CD4-positive, alpha-beta T cell treated with Interleukin-6 at 100 ng/mL for 8 hours (primary cell): ENCODE results near the gene POLDIP2.
"Not testable (repeated sequence)": the region's sequence is repeated elsewhere in the genome, so short reads cannot be mapped to it uniquely, and the experiment has no call there.

Experiments used
- DNase-seq: peaks from one replicate; pipeline ENCODE4 v3.0.0-alpha.2; 2020; ENCODE audit warnings: mixed read lengths, low spot score

The POLDIP2 gene

DNA sequence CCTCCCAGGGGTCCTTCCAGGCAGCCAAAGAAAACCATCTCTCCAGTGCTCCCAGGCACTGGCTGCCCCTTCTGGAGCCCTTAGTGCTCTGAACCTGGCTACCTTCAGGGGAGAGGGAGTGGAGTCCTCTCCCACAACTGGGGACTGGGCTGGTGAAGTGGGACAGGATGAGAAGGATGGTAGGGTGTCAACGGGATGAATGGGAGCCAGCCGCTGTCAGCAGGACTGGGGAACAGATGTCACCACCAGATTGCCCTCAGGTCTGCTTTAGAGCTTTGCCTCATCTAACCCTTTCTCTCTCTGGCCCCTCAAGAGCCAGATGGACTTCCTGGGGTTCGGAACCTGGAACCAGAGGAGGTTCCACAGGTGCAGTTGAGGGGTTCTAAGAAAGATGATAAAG lies 8.2 kb upstream of the POLDIP2 start:
- no peak for DNase-seq

DNA sequence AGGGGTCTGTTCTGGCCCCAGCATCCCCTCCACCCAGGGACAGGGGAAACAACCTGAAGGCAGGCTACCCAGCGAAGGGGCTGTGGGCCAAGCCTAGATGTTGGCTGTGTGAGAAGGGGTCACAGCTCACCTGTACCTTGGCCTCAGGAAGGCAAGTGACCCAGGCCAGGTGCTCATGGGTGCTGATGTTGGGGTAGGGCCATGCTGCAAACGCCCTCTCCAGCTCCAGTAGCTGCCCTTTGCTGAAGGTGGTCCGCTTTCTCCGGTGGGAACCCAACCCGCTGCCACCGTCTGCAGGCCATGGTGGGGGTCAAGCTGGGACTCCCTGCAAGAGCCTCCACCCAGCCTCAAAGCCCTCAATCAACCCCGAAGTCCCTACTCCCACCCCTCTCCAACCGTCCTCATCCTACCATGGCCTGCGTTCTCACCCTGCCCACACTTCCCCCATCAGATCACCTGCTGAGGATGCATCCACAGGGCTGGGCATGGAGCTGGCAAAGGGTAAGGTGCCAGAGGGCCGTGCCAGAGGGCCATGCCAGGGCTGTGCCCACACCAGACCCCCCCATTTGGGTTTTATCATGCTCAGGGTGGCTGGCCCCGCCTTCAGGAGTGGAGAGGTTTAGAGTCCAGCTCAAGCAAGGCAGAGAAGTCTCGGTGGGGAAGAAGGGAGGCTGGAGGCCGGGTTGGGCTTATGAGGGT lies 7.5 kb upstream of the POLDIP2 start, which contains the start of gene SEBOX:
Gene SEBOX, minus strand, starts transcription at position 535 of the 699 bp plus-strand sequence. Its CDS starts 48 bp downstream, at position 487.
- no peak for DNase-seq

DNA sequence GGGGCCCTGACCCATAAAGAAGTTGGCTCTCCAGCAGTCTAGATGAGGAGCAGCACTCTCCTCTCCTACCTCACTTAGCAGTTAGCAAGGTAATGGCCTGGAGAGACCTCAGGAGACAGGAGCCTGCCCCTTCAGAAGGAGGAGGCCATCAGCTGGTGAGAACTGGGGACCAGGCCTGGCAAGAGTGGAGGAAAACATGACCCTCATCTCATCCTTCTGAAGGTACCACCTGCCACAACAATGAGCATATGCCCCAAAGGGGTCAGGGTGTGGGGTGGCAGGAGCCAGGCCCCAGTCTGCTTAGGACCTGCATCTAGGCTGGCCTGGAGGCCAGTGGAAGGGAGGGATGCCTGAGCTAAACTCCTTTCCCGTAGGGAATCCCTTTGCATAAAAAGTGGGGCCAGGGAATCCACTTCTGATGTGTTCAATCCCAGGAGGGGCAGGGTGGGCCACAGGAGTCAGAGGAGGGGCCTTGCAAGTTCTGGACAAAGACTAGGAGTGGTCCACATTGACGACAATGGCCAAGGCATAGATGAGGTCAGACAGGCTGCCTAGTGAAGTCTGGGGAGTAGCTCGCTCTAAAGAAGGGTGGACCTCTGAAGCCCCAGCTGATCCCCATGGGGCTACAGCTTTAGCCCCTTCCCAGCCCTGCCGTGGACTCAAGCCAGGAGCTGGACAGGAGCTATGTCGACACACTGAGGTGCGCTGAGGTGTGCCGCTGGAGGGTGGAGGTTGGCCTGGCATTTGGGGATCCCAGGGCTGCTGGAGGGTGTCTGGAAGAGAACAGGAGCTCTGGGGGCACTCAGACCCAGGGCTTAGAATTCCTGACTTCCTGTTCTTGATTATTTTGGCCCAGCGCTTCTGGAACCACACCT lies 6.7 kb upstream of the POLDIP2 start:
- DNase-seq, result no peak

DNA sequence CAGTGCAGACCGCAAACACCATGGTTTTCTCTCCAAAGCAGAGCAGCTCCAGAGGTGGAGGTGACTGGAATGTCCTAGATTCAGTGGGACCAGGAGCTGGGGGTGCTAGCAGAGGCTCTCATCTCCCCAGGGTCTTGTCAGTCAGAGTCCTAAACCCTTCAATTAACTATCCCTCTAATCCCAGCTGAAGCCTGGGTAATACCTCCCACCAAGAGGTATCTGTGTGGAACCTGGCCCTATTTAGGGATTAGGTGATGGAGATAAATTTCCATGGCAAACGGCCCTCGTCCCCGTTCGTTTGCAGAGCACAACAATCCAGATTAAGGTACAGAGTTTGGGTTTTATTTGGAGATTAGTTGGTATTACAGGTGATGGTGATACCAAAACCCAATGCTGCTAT lies 5.9 kb upstream of the POLDIP2 start:
- DNase-seq, result no peak

DNA sequence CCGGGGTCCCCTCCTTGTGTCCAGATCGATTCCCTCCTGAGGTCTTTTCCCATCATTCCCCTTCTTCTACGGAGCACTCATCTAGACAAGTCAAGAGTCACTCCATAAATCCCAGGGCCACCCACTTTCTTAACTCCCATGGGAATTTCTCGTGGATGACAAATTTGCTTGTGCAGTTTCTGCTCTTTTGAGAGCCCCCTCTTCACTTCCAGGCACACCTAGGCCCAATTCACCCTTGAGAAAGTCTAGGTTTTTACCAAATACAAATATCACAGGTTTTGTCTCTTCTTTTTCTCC lies 522 bp upstream of the POLDIP2 start:
- no peak for DNase-seq

DNA sequence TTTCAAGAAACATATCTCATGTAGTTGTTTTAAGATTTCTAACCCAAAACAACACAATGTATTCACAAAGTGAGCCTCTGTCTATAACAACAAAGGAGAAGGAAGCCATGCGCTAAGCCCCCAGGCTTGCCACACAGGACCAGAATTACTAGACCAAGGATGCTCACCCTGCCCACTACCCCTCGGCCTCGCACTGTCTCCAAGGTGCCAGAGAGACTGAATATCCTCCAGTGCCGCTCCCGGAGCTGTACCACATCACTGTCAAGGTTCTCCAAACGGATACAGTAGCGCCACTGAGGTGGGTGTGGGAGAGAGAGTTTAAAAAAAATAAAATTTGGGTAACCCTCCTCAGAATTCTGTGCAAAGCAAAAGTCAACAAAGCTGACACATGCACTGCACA lies 7.1 kb downstream of the POLDIP2 start:
- DNase-seq, result no peak

DNA sequence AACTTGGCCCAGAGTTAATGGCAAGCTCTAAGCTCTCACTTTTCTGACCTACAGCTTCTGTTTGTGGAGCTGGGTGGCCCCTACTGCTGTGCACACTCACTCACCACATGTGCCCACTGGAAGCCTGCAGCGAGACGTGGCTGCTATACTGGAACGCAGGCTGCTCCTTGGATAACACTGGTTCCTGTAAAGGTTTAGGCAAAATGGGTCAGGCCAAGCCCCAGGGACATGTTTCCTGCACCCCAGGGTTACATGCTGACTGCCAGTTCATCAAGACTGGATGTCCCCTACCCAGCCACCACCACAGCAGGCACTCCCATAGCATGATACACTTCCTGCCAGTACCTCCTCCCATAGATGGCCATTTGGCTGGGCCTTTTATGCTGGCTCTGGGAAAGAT lies 8.3 kb downstream of the POLDIP2 start:
- DNase-seq, result no peak

DNA sequence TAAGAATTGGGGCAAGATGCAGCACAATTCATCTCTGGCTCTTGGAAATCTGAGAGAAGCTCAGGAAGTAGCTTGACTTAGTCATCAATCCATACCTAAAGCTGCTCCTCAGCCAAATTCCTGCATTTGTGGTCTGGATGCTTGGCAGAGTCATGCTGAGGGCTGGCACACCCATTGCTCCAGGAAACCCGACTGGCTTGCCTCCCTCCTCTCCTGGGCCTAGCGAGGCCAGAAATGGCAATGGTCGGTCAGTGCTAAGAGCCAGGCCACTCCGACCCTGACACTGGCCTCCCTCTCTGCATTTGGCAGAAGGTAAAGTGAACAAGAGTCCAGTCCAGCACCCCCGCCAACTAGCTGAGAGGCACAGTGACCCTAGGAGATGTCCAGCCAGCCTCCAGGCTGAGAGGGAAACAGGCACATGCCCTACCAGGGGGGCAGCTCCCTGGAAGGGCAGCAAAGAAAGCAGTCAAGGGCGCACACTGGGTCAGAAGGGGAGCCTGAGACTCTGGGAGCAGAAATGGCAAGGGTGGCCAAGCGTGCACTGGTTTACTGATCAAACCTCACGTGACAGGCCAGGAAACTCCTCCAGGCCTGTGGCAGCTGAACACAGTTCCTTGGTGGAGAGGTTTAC lies 10.0 kb downstream of the POLDIP2 start:
- no peak for DNase-seq

DNA sequence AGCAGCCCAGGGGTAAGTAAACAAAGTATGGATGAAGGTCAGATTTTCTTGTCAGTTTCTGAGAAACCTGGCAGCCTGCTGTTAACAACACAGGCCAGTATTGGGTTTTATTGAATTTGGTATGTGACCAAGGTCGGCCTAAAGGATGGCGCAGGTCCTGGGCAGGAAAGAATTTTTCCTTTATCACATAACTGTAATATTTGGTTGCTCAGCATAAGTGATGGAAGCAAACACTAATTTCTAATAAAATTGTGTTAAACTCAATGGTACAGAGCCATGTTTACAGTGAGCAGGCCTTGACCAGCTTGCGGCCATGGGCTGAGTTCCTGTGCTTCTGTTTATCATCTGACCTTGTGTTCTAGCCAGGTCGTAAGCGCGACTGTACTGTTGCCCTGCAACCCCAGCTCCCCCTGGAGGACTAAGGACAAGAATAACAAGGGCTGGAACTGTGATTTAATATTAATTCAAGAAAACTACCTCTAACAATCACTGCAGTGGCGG lies 10.5 kb downstream of the POLDIP2 start:
- DNase-seq, result no peak

DNA sequence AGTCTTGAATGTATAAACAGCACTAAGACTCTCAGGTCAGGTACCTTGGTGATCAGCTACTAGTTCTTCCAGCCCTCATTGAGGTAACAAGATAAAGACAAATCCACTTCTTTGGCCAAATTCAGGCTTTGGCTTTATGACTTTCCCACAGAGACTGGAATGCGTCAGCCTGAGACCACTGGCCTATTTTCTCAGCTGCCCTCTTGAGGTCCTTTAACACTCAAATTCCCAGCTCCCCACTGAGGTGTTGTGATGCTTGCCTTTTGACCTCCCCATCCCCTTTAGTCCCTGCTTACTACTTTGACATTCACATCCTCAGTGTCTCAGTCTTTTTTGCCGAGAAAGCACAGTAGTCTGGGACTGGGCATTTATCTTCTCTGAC lies 11.1 kb downstream of the POLDIP2 start:
- DNase-seq, result no peak

DNA sequence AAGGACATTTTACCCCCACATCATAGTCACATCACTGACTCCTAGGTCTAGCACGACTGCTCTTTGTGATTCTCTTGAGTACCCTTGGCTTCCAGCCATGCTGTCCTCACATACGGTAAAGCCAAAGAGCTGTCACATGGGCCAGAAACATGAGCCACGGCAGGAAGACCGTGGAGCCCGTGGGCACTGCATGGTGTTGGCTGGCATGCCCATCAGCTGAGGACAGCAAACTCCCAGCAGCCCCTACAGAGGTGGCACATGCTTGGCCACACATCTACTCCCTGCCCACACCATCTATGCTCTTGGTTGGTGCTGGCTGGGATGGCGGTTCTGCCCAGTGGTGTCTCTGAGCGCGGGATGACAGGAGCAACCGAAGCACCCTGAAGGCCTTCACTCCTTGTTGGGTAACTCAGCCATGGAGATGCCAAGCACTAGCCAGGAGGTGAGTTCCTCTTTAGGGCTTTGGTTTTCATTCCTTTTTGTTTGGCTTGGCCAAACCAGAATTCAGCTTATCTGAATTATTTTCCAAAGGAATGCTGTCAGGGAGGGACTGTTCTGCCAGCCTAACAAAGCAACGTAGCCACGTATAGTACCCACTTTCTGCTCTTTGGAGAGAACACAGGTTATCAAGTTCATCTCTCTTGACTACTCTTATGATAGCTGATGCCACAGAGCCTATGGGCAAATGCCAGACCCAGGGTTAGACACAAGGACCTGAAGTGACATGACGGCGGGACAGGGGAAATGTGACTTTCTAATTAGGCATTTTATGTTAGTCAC lies 11.7 kb downstream of the POLDIP2 start:
- DNase-seq, result no peak

DNA sequence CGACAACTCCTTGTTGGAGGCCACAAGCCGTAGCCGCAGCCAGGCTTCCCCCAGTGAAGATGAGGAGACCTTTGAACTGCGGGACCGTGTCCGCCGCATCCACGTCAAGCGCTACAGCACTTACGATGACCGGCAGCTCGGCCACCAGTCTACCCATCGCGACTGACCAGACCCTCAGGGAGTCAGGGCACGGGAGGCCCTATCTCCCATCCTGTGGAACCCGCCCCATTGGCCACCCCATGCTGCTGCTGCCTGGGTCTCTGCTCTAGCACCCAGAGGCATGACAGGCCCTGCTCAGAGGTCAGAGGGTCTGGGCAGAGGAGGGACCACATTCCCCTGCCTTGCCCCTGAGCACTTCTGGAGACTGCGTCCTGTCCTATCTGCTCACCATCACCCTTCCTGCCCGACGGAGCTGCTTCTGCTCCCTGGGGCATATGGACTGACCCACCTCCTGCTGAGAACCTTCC lies 12.9 kb downstream of the POLDIP2 start:
- no peak for DNase-seq

DNA sequence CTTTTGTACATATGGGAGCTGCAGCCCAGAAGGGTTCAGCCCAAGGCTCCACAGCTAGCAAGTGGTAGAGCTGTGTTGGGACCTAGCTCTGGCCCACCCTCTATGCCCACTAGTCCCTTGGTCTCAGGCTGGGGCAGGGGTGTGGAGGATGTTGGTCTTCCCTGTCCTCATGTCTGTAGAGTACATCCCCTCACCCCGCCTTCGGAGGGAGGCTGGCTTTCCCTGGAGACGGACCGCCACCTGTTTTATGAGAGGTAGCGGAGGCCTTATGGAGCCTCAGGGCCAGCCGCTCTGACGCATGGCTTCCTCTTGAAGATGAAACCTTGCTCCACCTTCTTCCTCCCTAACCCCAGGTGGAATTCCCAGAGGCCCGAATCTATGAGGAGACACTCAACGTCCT lies 13.3 kb downstream of the POLDIP2 start:
- DNase-seq, result no peak

DNA sequence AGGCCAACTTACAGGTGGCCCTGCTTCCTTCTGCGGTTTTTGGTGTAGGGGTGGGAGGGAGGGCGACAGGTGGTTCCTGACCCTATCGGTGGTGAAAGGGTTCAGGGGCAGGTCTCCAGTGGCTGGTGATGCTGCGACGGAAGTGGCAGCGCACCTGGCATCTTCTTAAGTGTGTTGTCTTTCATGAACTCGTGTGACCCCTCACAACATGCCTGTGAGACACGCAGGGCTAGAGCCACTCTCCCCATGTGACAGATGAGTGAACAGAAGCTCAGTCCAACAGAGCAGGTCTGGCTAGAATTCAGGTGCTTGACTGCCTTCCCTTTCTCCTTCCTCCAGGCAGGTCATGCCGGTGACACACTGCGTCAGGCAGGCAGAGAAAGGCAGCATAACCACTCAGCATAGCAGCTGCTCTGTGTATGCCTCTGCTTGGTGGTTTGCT lies 13.8 kb downstream of the POLDIP2 start:
- DNase-seq, result no peak

DNA sequence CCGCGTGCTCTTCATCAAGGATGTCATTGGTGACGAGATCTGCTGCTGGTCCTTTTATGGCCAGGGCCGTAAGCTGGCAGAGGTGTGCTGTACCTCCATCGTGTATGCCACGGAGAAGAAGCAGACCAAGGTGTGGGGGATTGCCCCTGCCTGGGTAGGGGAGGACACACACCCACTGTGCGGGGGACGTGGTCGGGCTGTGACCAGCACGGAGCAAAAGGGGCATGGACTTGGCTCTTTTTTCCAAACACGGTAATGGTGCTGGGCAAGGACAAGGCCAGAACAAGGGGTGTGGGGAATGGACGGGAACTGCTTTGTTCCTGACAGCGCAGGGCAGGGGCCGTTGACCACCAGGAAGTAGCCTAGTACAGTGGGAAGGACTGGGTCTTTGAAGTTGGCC lies 15.0 kb downstream of the POLDIP2 start:
- DNase-seq, result no peak

DNA sequence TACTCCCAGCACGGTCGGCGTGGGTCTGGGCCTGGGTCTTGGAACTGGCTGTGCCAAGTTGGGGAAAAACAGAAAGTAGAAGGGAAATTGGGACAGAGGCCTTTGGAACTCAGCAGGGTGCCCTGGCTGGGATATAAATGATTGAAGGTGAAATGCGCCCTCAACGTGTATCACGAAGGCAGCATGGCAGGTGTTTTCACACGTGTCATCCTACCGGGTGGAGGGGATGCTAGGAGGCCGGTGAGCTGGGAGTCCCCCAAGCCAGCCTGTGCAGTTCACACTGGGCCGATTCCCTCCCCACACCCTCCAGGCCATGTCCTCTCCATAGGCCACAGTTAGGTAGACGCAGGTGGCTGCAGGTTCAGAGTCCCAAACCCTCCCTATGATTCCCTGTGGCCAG lies 15.8 kb downstream of the POLDIP2 start:
- DNase-seq, result no peak

DNA sequence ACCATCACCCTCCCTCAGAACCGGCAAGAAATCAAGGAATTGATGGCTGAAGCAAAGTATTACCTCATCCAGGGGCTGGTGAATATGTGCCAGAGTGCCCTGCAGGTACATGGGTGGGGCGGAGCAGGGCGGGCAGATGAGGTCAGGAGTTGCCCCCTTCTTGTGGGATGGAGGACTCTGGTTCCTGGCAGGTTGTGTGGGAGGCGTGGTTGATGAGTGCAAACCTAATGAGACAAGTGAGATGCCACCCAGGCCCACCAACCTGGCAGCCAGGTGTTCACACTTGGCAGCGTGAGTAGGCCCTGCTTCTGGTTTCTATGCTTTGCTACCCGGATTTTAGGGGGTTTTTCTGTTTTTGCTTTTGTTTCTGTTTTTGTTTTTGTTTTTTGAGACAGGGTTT lies 17.0 kb downstream of the POLDIP2 start:
- DNase-seq, result no peak

DNA sequence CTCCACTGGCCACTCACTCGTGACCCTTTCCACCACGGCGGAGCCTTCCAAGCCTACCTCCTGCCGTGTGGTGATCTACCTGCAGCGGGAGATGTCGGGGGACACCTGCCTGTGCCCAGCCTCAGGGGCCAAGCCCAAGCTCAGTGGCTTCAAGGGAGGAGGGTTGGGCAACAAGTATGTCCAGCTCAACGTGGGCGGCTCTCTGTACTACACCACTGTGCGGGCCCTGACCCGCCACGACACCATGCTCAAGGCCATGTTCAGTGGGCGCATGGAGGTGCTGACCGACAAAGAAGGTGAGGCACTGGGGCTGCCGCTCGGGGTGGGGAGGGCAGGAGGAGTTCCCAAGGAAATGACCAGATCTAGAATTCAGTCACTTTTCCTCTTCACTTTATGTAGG lies 17.9 kb downstream of the POLDIP2 start:
- DNase-seq, result no peak

DNA sequence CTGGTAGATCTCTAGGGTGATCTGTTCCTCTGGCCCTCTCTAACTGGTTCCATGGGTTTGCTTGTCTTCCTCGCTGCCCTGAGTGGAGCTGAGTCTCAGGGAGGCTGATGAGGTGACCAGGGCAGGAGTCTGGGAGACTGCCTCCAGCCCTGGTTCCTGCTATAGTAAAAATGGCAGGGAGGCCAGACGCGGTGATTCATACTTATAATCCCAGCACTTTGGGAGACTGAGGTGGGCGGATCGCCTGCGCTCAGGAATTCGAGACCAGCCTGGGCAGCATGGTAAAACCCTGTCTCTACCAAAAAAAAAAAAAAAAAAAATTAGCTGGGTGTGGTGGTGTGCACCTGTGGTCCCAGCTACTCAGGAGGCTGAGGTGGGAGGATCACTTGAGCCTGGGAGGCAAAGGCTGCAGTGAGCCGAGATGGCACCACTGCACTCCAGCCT lies 18.5 kb downstream of the POLDIP2 start:
- DNase-seq, result not testable (repeated sequence)

DNA sequence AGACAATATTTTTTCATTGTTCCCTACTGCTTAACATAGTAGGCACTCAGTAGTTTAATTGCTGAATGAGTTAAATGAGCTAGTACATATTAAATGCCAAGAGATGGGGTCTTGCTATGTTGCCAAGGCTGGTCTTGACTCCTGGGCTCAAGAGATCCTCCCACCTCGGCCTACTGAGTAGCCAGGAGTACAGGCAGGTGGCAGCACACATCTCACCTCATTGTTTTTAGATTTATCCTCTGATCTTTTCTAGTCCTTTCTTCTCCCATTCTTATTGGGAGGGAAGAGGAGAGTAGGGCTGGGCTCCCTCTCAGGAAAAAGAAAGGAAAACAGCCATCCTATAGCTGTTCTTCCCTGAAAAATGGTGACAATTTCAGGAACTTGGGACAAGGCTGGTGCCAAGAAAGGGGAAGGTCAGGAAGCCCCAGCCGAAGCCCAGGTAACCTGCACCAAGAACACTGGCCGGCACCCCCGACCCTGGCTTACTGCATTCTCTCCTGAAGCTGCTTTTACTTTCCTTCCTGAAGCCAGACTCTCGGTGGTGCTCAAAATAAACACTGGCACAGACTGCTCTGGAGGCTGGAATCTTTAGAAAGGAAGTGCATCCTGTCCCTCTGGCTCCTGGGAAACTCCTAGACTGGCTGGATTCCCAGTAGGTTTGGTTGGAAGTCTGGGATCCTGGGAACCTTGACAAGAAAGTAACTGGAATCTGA lies 19.1 kb downstream of the POLDIP2 start:
- DNase-seq, result no peak
